Right atrium auricular region (tissue), 2 donors: ENCODE results near the gene PTPRN2. TPM values are rescaled to one million over a fixed set of nuclear protein-coding genes. Genes with fewer than 3 reads are reported as not detected.
A peak's percentile ranks its signal among the peaks of the same experiment; 100 is the strongest.

ENCODE experiments used
- DNase-seq: peaks from one replicate; pipeline ENCODE4 v3.0.0-alpha.2; 2019; ENCODE audit warnings: low spot score
- H3K27ac ChIP-seq, 2 donors: fragments of 200-600 bp; sonication (generic); 1 replicate in 1 of 2; 2 replicates in 1 of 2; pipeline ENCODE4 v1.5.1; 2016 to 2019
- H3K27me3 ChIP-seq, 2 donors: fragments of 200-600 bp; sonication (generic); one replicate each; pipeline versions ENCODE4 v1.5.1 to v1.6.0; 2017 to 2019
- H3K36me3 ChIP-seq: fragments of 200-600 bp; sonication (generic); one replicate; pipeline ENCODE4 v1.5.1; 2016
- H3K4me1 ChIP-seq, 2 donors: fragments of 200-600 bp; sonication (generic); one replicate each; pipeline versions ENCODE4 v1.5.1 to v1.6.0; 2017 to 2019
- H3K4me3 ChIP-seq, 2 donors: fragments of 200-600 bp; sonication (generic); 1 replicate in 1 of 2; 2 replicates in 1 of 2; pipeline ENCODE4 v1.5.1; 2017 to 2019; ENCODE audit warnings: mild to moderate bottlenecking in 1 of 2, moderate library complexity in 1 of 2
- H3K9me3 ChIP-seq, 2 donors: fragments of 200-600 bp; sonication (generic); one replicate each; pipeline ENCODE4 v1.5.1; 2019
- CTCF ChIP-seq, 2 donors: fragments of 200-600 bp; sonication (generic); IDR thresholded peaks; one replicate each; pipeline ENCODE4 v1.5.1; 2019; ENCODE audit warnings: antibody characterized with exemption in 2 of 2
- total RNA-seq, 2 donors: library from RNA; depleted of rRNA; stranded (reverse); fragments of >200 nt; gene quantifications; one replicate each; pipeline ENCODE4 v1.1.0, GENCODE V29; 2016

PTPRN2 gene
- total RNA-seq, 2 donors from 2014 or later: 2.6 to 2.7 TPM

GRCh38 chr7:157521061-157521731, 1066.4 kb downstream of the PTPRN2 start:
- Histone ChIP-seq H3K27ac (no peak overlapping the region), H3K9me3 (no peaks in the 10 kb centered on the region), H3K27me3 (no peaks in the 10 kb centered on the region), H3K36me3 (no peaks in the 10 kb centered on the region), H3K4me3 (no peak overlapping the region), H3K4me1 (no peaks in the 10 kb centered on the region)
- peak; percentile 38 for DNase-seq
- no peak for TF ChIP-seq CTCF (IDR thresholded peaks at IDR 0.05)

- H3K27me3 ChIP-seq: no peaks in the 10 kb centered on the region
- no peaks in the 10 kb centered on the region for H3K36me3 ChIP-seq
- H3K4me1 ChIP-seq: no peaks in the 10 kb centered on the region
- no peak overlapping the region for H3K4me3 ChIP-seq
- no peak overlapping the region for H3K27ac ChIP-seq
- no peaks in the 10 kb centered on the region for H3K9me3 ChIP-seq
- no peak for TF ChIP-seq CTCF (IDR thresholded peaks at IDR 0.05)
- DNase-seq: peak; percentile 1
These were observed 1067.4 kb downstream of the PTPRN2 start for GRCh38 chr7:157520249-157520648.

- no peaks in the 10 kb centered on the region for H3K27me3 ChIP-seq
- no peak overlapping the region for H3K4me3 ChIP-seq
- TF ChIP-seq CTCF (IDR thresholded peaks at IDR 0.05): no peak
- no peak overlapping the region for H3K27ac ChIP-seq
- DNase-seq: peak; percentile 32
- H3K4me1 ChIP-seq: no peaks in the 10 kb centered on the region
- H3K9me3 ChIP-seq: no peaks in the 10 kb centered on the region
- no peaks in the 10 kb centered on the region for H3K36me3 ChIP-seq
These were observed 1067.8 kb downstream of the PTPRN2 start for GRCh38 chr7:157519798-157520244.

GRCh38 chr7:157519246-157519645, 1068.4 kb downstream of the PTPRN2 start:
- DNase-seq: peak; percentile 28

GRCh38 chr7:157518514-157519175, 1069.0 kb downstream of the PTPRN2 start:
- Histone ChIP-seq H3K4me3 (no peak overlapping the region), H3K9me3 (no peaks in the 10 kb centered on the region), H3K27me3 (no peaks in the 10 kb centered on the region), H3K36me3 (no peaks in the 10 kb centered on the region), H3K27ac (no peak overlapping the region), H3K4me1 (no peaks in the 10 kb centered on the region)
- TF ChIP-seq CTCF (IDR thresholded peaks at IDR 0.05): no peak
- peak; percentile 28 for DNase-seq

More at GRCh38 chr7:157519246-157519645, 1068.4 kb downstream of the PTPRN2 start:
- Histone ChIP-seq H3K4me1 (no peaks in the 10 kb centered on the region), H3K9me3 (no peaks in the 10 kb centered on the region), H3K36me3 (no peaks in the 10 kb centered on the region), H3K27me3 (no peaks in the 10 kb centered on the region), H3K4me3 (no peak overlapping the region), H3K27ac (no peak overlapping the region)
- no peak for TF ChIP-seq CTCF (IDR thresholded peaks at IDR 0.05)
